Brain microvascular endothelial cell (primary cell): ENCODE measurements around the gene NF1.
A peak's percentile ranks its signal among the peaks of the same experiment; 100 is the strongest.

Experiments used
- DNase-seq: peaks from one replicate; pipeline ENCODE4 v3.0.0-alpha.2; 2020
- H3K27ac ChIP-seq: fragments of 250-450 bp; sonication (Bioruptor Pico); 2 replicates; pipeline ENCODE4 v1.5.1; 2020; ENCODE audit warnings: mild to moderate bottlenecking, moderate library complexity
- H3K27me3 ChIP-seq: fragments of 250-450 bp; sonication (Bioruptor Pico); replicated peaks from 2 replicates; pipeline ENCODE4 v1.5.1; 2020; ENCODE audit warnings: mild to moderate bottlenecking
- H3K36me3 ChIP-seq: fragments of 250-450 bp; sonication (Bioruptor Pico); replicated peaks from 2 replicates; pipeline ENCODE4 v1.5.1; 2020; ENCODE audit warnings: mild to moderate bottlenecking
- H3K4me3 ChIP-seq: 2 replicates; pipeline ENCODE4 v1.5.1; 2011; ENCODE audit warnings: low read depth, mild to moderate bottlenecking, control low read depth, low read length, moderate library complexity
- in situ Hi-C: cut with HindIII; loops from 2 replicates; pipeline ENCODE4 v1.10.0; 2017; ENCODE audit warnings: low sequenced_read_pairs, low pct_ligation_motif_present
- TF ChIP-seq, protein P1 (sequence below): IDR thresholded peaks from 2 replicates; pipeline ENCODE4 v1.5.1; 2011; ENCODE audit warnings: low read depth, mild to moderate bottlenecking, moderate library complexity, low read length, control low read depth, inconsistent platforms; ENCODE audit errors: missing control alignments

Gene NF1

GRCh38 chr17:31320791-31321190 lies 226.0 kb downstream of the NF1 start:
- TF ChIP-seq, protein P1, sequence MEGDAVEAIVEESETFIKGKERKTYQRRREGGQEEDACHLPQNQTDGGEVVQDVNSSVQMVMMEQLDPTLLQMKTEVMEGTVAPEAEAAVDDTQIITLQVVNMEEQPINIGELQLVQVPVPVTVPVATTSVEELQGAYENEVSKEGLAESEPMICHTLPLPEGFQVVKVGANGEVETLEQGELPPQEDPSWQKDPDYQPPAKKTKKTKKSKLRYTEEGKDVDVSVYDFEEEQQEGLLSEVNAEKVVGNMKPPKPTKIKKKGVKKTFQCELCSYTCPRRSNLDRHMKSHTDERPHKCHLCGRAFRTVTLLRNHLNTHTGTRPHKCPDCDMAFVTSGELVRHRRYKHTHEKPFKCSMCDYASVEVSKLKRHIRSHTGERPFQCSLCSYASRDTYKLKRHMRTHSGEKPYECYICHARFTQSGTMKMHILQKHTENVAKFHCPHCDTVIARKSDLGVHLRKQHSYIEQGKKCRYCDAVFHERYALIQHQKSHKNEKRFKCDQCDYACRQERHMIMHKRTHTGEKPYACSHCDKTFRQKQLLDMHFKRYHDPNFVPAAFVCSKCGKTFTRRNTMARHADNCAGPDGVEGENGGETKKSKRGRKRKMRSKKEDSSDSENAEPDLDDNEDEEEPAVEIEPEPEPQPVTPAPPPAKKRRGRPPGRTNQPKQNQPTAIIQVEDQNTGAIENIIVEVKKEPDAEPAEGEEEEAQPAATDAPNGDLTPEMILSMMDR = no peak
- peak overlapping the region; percentile 58 for H3K27ac ChIP-seq
- H3K36me3 ChIP-seq = no peaks in the 10 kb centered on the region
- peak overlapping the region; percentile 25 for H3K4me3 ChIP-seq
- no peaks in the 10 kb centered on the region for H3K27me3 ChIP-seq
- no peak for DNase-seq
- in situ Hi-C loops = no loop called here

GRCh38 chr17:31321481-31321880 lies 226.7 kb downstream of the NF1 start, which contains the start of gene EVI2A:
Gene EVI2A (minus strand): TSS chr17:31321622. CDS start chr17:31319013, 2,609 bp downstream.
- DNase-seq = peak; percentile 66
- in situ Hi-C loops = no loop called here
- TF ChIP-seq, protein P1 = no peak
- Histone ChIP-seq H3K27ac (peak within 1 kb of the TSS; percentile 58), H3K4me3 (peak within 1 kb of the TSS; percentile 35), H3K27me3 (no peaks in the 10 kb centered on the region), H3K36me3 (peaks cover 6% of the 10 kb centered on the region)

- DNase-seq = no peak
- in situ Hi-C loops = no loop called here
- peaks cover 6% of the 10 kb centered on the region for H3K36me3 ChIP-seq
- TF ChIP-seq, protein P1 = no peak
- no peak overlapping the region for H3K27ac ChIP-seq
- H3K4me3 ChIP-seq = no peak overlapping the region
- H3K27me3 ChIP-seq = no peaks in the 10 kb centered on the region
Measured at GRCh38 chr17:31321966-31322365, 227.2 kb downstream of the NF1 start.

GRCh38 chr17:31323551-31323950 lies 228.8 kb downstream of the NF1 start:
- no peak overlapping the region for H3K4me3 ChIP-seq
- in situ Hi-C loops = no loop called here
- no peak for DNase-seq

GRCh38 chr17:31327534-31328159 lies 232.9 kb downstream of the NF1 start:
- no peak overlapping the region for H3K4me3 ChIP-seq
- H3K27ac ChIP-seq = peak overlapping the region; percentile 51
- H3K36me3 ChIP-seq = peaks cover 8% of the 10 kb centered on the region
- peak; percentile 79 for DNase-seq
- in situ Hi-C loops = no loop called here
- no peaks in the 10 kb centered on the region for H3K27me3 ChIP-seq
- TF ChIP-seq, protein P1 = no peak

More at GRCh38 chr17:31323551-31323950, 228.8 kb downstream of the NF1 start:
- TF ChIP-seq, protein P1 = no peak
- Histone ChIP-seq H3K36me3 (peaks cover 6% of the 10 kb centered on the region), H3K27me3 (no peaks in the 10 kb centered on the region), H3K27ac (no peak overlapping the region)

DNA sequence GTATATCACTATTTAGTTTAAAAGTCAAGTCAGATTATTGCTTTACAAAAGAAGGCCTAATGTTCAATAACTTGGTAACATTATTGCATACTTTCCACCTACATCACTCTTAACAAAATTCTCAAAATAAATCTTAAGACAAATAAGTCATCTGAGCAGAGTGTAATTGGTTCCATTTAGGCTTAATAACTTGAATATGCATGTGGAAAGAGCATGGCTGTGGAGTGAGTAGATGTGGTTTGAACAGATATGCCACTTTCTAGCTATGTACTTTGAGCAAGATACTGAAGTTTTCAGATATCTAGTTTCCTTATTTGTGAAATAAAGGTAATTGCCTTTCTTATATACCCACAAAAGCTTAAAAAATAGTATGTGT lies 233.4 kb downstream of the NF1 start:
- Histone ChIP-seq H3K4me3 (no peak overlapping the region), H3K36me3 (peaks cover 8% of the 10 kb centered on the region), H3K27ac (peak overlapping the region; percentile 51), H3K27me3 (no peaks in the 10 kb centered on the region)
- TF ChIP-seq, protein P1 = no peak
- in situ Hi-C loops = no loop called here
- DNase-seq = peak; percentile 10
